Glomerular visceral epithelial cell (primary cell): ENCODE measurements around the gene OSTF1.
A peak's percentile ranks its signal among the peaks of the same experiment; 100 is the strongest.

Source experiments
- DNase-seq: peaks from one replicate; pipeline ENCODE4 v3.0.0-alpha.2; 2016; ENCODE audit errors: extremely low spot score

The OSTF1 gene

GRCh38 chr9:75121914-75122558 lies 33.7 kb downstream of the OSTF1 start:
- DNase-seq = no peak

- no peak for DNase-seq
Observed at GRCh38 chr9:75123696-75124095, 35.4 kb downstream of the OSTF1 start.

DNA sequence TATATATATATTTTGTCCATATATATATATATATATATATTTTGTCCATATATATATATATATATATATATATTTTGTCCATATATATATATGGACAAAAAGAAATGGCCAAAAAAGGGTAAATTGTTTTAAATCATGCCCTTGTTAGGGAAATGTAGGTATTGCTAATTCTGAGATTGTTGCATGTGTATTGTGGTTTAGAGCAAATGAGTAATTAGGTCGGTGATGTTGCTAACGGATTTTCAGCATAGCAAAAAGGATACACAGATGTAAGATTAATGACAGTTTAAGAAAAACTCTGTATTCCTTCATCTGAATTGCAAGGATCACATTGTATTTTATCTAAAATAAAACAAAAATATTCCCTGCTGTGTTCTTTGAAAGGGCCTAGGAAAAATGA lies 40.2 kb downstream of the OSTF1 start:
- no peak for DNase-seq

GRCh38 chr9:75130172-75130571 lies 41.9 kb downstream of the OSTF1 start:
- DNase-seq = no peak

DNA sequence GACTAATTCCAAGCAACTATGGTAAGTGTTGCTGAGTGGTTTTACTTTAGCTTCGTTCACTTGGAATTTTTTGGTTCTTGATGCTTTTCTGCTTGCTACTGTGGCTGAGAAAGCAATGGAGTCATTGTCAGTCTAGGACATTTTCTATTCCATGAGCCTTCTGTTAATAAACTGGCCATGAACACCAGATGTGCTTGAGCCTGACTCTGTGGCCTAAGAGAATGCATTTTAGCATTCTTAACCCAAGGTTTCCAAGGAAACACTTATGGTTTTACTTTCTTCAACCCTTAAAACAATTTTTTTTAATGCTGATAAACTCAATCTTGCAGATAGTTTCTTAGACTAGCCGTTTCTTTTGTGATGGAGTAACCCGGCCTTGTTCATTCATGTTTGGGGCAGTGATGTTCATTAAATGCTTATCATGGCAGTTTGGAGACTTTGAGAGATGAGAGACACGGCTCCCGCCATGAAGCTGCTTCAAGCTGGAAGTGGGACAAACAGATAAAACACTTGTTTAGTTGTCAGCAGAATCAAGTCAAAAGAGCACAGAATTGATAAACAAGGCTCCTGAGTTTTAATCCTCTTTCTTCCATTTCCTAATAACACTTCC lies 42.4 kb downstream of the OSTF1 start:
- no peak for DNase-seq

GRCh38 chr9:75131700-75132099 lies 43.4 kb downstream of the OSTF1 start:
- DNase-seq = no peak

- DNase-seq = no peak
Observed at GRCh38 chr9:75132244-75132643, 43.9 kb downstream of the OSTF1 start.

GRCh38 chr9:75133396-75133795 lies 45.1 kb downstream of the OSTF1 start:
- no peak for DNase-seq

GRCh38 chr9:75134495-75134894 lies 46.2 kb downstream of the OSTF1 start:
- DNase-seq = no peak

DNA sequence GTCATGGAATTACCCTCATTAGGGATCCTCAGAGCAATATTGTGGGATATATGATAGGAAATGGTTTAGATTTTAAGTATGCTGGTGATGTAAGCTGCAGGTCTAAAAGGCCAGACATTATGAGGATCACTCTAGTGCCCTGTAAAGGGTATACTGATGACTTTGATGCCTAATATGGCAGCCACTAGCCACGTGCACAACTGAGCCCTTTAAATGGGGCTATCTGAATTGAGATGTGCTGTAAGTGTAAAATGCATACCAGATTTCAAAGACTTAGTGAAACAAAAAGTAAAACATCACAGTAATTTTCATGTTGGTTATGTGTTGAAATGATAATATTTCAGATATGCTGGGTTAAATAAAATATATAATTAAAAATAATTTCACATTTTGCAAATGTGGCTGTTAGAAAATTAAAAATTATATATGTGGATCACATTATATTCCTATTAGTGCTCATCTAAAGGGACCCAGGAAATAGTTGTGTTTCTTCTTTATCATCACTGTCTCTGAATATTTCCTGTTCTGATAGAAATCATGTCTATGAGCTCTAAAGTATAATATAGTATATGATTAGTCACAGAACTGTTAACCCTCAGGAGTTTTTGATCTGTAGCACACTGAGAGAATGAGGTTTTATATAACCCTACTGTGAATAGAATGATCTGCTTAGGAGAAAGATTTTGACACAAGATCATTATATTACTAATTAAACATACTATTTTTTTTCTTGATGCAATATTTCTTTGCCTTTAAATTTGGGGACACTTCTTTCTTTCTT lies 50.1 kb downstream of the OSTF1 start:
- DNase-seq = no peak

GRCh38 chr9:75139201-75139600 lies 50.9 kb downstream of the OSTF1 start:
- no peak for DNase-seq

GRCh38 chr9:75140261-75140660 lies 51.9 kb downstream of the OSTF1 start:
- no peak for DNase-seq

DNA sequence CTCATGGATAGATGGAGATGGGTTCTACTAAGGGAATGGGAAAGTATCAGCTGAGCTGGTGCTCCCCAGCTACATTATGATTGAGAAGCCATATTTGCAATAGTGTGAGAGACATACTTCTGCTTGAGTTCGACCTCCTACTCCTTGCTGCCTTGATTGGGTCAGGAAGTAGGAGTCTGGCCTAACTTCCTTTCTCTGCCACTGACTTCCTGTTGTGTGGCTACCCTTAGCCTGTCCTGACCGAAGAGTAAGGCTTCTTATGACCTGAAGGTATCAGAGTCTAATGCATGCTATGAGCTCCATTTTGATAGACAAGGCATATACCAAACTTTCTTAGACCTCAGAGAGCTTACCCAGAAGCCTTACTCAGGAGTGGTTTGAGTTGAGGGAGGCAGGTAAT lies 53.9 kb downstream of the OSTF1 start:
- DNase-seq = no peak

- DNase-seq = peak; percentile 3
Observed at GRCh38 chr9:75146229-75146628, 57.9 kb downstream of the OSTF1 start.

GRCh38 chr9:75147638-75148037 lies 59.3 kb downstream of the OSTF1 start:
- no peak for DNase-seq

- no peak for DNase-seq
Observed at GRCh38 chr9:75148561-75148960, 60.2 kb downstream of the OSTF1 start.

DNA sequence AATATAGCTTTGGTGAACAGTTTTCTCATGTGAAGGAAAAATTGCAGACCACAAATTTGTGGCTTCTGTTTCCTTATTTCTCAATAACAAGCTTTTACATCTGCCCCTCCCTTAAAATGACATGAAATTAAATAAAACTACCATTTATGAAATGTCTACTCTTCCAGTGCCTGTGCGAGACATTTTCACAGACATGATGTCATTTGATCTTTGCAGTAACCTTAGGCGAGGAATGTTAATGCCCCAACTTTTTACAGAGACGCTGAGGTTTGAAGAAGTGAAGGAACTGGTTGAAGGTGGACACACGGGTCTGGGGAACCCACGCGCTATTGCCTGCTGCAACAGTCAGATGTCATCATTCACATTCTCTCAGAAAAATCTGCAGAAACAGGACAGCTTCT lies 61.5 kb downstream of the OSTF1 start:
- DNase-seq = no peak

- DNase-seq = no peak
Observed at GRCh38 chr9:75150512-75150911, 62.2 kb downstream of the OSTF1 start.

DNA sequence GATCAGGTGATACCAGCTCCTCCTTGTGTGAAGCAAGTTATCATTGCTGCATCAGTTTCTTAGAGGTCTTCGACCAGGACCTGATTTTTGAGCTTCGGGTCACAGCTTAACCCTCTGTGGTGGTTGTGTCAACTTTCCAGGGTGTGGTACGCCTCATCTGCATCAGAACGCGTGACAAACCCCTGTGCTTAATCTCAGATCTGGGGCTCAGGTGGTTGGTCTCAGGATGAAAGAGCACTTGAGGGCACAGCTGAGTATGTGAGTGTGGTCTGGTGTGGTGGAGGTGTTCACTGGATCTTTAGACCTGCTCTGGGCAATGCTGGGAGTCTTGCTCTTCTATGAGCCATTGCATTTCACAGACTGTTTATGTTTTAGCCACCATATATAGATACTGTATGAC lies 64.1 kb downstream of the OSTF1 start:
- no peak for DNase-seq

- no peak for DNase-seq
Observed at GRCh38 chr9:75156858-75157257, 68.5 kb downstream of the OSTF1 start.

GRCh38 chr9:75161116-75161857 lies 73.0 kb downstream of the OSTF1 start:
- DNase-seq = no peak

DNA sequence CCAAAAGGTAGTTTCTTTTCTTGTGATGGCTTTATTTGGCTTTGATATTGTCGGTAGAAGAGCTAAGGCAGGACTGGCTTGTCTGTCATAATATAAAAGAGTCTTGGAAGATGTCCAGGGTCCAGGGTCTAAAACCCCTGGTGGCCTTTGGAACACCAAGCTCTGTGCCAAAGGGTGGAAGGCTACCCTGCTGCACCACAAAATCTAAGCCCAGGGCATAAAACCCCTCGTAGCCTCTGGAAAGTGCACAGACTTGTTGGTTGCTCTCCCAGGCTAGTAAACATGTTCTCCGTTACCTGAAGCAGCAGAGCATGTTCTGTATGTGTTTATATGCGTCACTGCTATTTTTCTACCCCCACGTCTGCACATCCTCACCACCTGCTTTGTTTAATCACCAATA lies 75.5 kb downstream of the OSTF1 start:
- no peak for DNase-seq
